GM18511 (cell line): ENCODE data around the gene FGF8.

Experiments
- ATAC-seq: cut with Tn5 transposase; IDR thresholded peaks from one replicate; pipeline ENCODE4 v1.9.1; 2021; ENCODE audit warnings: mild to moderate bottlenecking, moderate library complexity; ENCODE audit not compliant: unreplicated experiment

FGF8 gene

GRCh38 chr10:101744267-101744666 lies 31.6 kb downstream of the FGF8 start:
- no peak for ATAC-seq

- ATAC-seq = no peak
These were observed 34.0 kb downstream of the FGF8 start for GRCh38 chr10:101741938-101742337.

GRCh38 chr10:101736666-101737065 lies 39.2 kb downstream of the FGF8 start:
- no peak for ATAC-seq

- no peak for ATAC-seq
These were observed 43.8 kb downstream of the FGF8 start for GRCh38 chr10:101732096-101732495.

- no peak for ATAC-seq
These were observed 49.9 kb downstream of the FGF8 start for GRCh38 chr10:101726115-101726387.

- no peak for ATAC-seq
These were observed 50.4 kb downstream of the FGF8 start for GRCh38 chr10:101725296-101726114.

- no peak for ATAC-seq
These were observed 51.5 kb downstream of the FGF8 start for GRCh38 chr10:101724446-101724845.

- no peak for ATAC-seq
These were observed 52.7 kb downstream of the FGF8 start for GRCh38 chr10:101723176-101723575.

GRCh38 chr10:101721806-101722205 lies 54.1 kb downstream of the FGF8 start:
- no peak for ATAC-seq

- no peak for ATAC-seq
These were observed 55.2 kb downstream of the FGF8 start for GRCh38 chr10:101720606-101721230.
